Mesenchymal stem cell (in vitro differentiated cells and primary cell): ENCODE measurements around the gene URB2.
"Not testable (repeated sequence)": the region's sequence is repeated elsewhere in the genome, so short reads cannot be mapped to it uniquely, and the experiment has no call there.

Experiments
- DNase-seq: peaks from one replicate; pipeline ENCODE4 v3.0.0-alpha.2; 2013
- H2AFZ ChIP-seq: one replicate; pipeline ENCODE4 v1.6.1; 2013; ENCODE audit warnings: low read depth, mild to moderate bottlenecking, control low read depth, inconsistent platforms, low read length, moderate library complexity
- H2AK5ac ChIP-seq: 2 replicates; pipeline ENCODE4 v1.6.1; 2013; ENCODE audit warnings: low read length, moderate library complexity, mild to moderate bottlenecking, inconsistent platforms; ENCODE audit not compliant: severe bottlenecking
- H2BK120ac ChIP-seq: one replicate; pipeline ENCODE4 v1.6.1; 2013; ENCODE audit warnings: low read depth, mild to moderate bottlenecking, inconsistent platforms, low read length, moderate library complexity
- H2BK12ac ChIP-seq, 2 experiments: one replicate each; pipeline ENCODE4 v1.6.1; 2013; ENCODE audit warnings: inconsistent platforms in 2 of 2, low read length in 2 of 2, mild to moderate bottlenecking in 2 of 2, moderate library complexity in 2 of 2, control low read depth in 1 of 2
- H2BK15ac ChIP-seq: one replicate; pipeline ENCODE4 v1.6.1; 2013; ENCODE audit warnings: mild to moderate bottlenecking, low read depth, inconsistent platforms; ENCODE audit not compliant: poor library complexity, severe bottlenecking
- H2BK5ac ChIP-seq: 2 replicates; pipeline ENCODE4 v1.6.1; 2013; ENCODE audit warnings: low read depth, mild to moderate bottlenecking, low read length, control low read depth, inconsistent platforms; ENCODE audit not compliant: poor library complexity, severe bottlenecking
- H3K14ac ChIP-seq, 2 experiments: one replicate each; pipeline ENCODE4 v1.6.1; 2013; ENCODE audit warnings: inconsistent platforms in 2 of 2, low read length in 2 of 2, control low read depth in 1 of 2, mild to moderate bottlenecking in 1 of 2, moderate library complexity in 1 of 2
- H3K18ac ChIP-seq, 2 experiments: one replicate each; pipeline ENCODE4 v1.6.1; 2013; ENCODE audit warnings: inconsistent platforms in 2 of 2, low read length in 2 of 2, control low read depth in 1 of 2, low read depth in 1 of 2, mild to moderate bottlenecking in 1 of 2
- H3K23ac ChIP-seq, 2 experiments: one replicate each; pipeline ENCODE4 v1.6.1; 2013; ENCODE audit warnings: inconsistent platforms in 2 of 2, low read length in 2 of 2, mild to moderate bottlenecking in 2 of 2, moderate library complexity in 2 of 2, control low read depth in 1 of 2
- H3K27ac ChIP-seq: 2 replicates; pipeline ENCODE4 v1.5.1; 2013; ENCODE audit warnings: mild to moderate bottlenecking, moderate library complexity, low read length, control low read depth, inconsistent platforms; ENCODE audit not compliant: poor library complexity, severe bottlenecking
- H3K27me3 ChIP-seq, 2 experiments: 2 replicates each; pipeline versions ENCODE4 v1.6.1 to v1.7.0; 2013; ENCODE audit warnings: low read length in 2 of 2, mild to moderate bottlenecking in 2 of 2, moderate library complexity in 2 of 2, control low read depth in 1 of 2, inconsistent platforms in 1 of 2; ENCODE audit not compliant: control insufficient read depth in 1 of 2, insufficient read depth in 1 of 2
- H3K36me3 ChIP-seq, 2 experiments: 2 replicates each; pipeline versions ENCODE4 v1.6.1 to v1.7.0; 2013; ENCODE audit warnings: low read length in 2 of 2, control low read depth in 1 of 2, inconsistent platforms in 1 of 2, low read depth in 1 of 2, mild to moderate bottlenecking in 1 of 2; ENCODE audit not compliant: insufficient read depth in 2 of 2, control insufficient read depth in 1 of 2
- H3K4ac ChIP-seq, 2 experiments: one replicate each; pipeline ENCODE4 v1.6.1; 2013; ENCODE audit warnings: inconsistent platforms in 2 of 2, low read length in 2 of 2, mild to moderate bottlenecking in 2 of 2, moderate library complexity in 2 of 2, control low read depth in 1 of 2, low read depth in 1 of 2
- H3K4me1 ChIP-seq: 2 replicates; pipeline ENCODE4 v1.6.1; 2013; ENCODE audit warnings: low read depth, low read length, control low read depth; ENCODE audit not compliant: control insufficient read depth, insufficient read depth
- H3K4me2 ChIP-seq: 2 replicates; pipeline ENCODE4 v1.6.1; 2013; ENCODE audit warnings: low read length, mild to moderate bottlenecking, inconsistent platforms; ENCODE audit not compliant: poor library complexity, severe bottlenecking
- H3K4me3 ChIP-seq, 2 experiments: 2 replicates each; pipeline versions ENCODE4 v1.5.1 to v1.7.0; 2013; ENCODE audit warnings: low read length in 2 of 2, mild to moderate bottlenecking in 2 of 2, control low read depth in 1 of 2, low read depth in 1 of 2; ENCODE audit not compliant: insufficient read depth in 1 of 2
- H3K79me1 ChIP-seq: replicated peaks from 2 replicates; pipeline ENCODE4 v1.6.1; 2013; ENCODE audit warnings: mild to moderate bottlenecking, control low read depth, low read length, inconsistent platforms; ENCODE audit not compliant: poor library complexity, severe bottlenecking
- H3K9ac ChIP-seq: 2 replicates; pipeline ENCODE4 v1.7.0; 2013; ENCODE audit warnings: mild to moderate bottlenecking, low read length, moderate library complexity
- H3K9me3 ChIP-seq: 2 replicates; pipeline ENCODE4 v1.7.0; 2013; ENCODE audit warnings: mild to moderate bottlenecking, low read length; ENCODE audit not compliant: control insufficient read depth
- H4K8ac ChIP-seq: one replicate; pipeline ENCODE4 v1.6.1; 2013; ENCODE audit warnings: inconsistent platforms, mild to moderate bottlenecking, low read length, moderate library complexity
- H4K91ac ChIP-seq: one replicate; pipeline ENCODE4 v1.6.1; 2013; ENCODE audit warnings: mild to moderate bottlenecking, low read length, inconsistent platforms
- WGBS: methylation state at CpG from one replicate; pipeline ENCODE4 v1.1.7; 2013; ENCODE audit warnings: mixed read lengths; 5-methylcytosine and 5-hydroxymethylcytosine counted together

Gene URB2

DNA sequence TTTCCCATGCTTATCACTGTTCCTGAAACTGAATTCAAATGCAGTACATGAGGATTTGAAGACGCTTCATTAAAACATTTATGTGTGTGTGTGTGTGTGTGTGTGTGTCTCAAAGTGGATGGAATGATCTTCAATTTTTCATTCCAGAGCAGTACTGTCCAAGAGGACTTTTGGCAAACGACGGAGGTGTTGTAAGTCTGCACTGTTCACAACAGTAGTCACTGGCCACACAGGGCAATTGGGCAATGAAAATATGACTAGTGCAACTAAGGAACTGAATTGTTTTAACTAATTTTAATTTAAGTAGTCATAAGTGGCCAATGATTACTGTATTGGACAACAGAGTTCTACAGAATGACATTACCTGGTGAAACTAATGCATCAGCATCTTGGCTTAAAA, 5.2 kb upstream of the URB2 start:
- H3K14ac ChIP-seq: no peak overlapping the region
- H3K27ac ChIP-seq: no peak overlapping the region
- WGBS: 96% methylated on average over 3 of the region's 3 CpGs
- H2BK120ac ChIP-seq: no peak overlapping the region
- H4K8ac ChIP-seq: no peak overlapping the region
- peaks cover 2% of the 10 kb centered on the region for H3K4me1 ChIP-seq
- H3K9ac ChIP-seq: no peak overlapping the region
- no peak overlapping the region for H3K4ac ChIP-seq
- H3K36me3 ChIP-seq: no peaks in the 10 kb centered on the region
- no peak for DNase-seq
- H3K18ac ChIP-seq: no peak overlapping the region
- no peak overlapping the region for H2AFZ ChIP-seq
- H3K79me1 ChIP-seq: peaks cover 17% of the 10 kb centered on the region
- no peaks in the 10 kb centered on the region for H3K27me3 ChIP-seq
- no peak overlapping the region for H4K91ac ChIP-seq
- H3K4me3 ChIP-seq: peak overlapping the region in 1 of 2 experiments; percentile 4
- no peak overlapping the region for H2AK5ac ChIP-seq
- no peak overlapping the region for H2BK12ac ChIP-seq
- H2BK15ac ChIP-seq: no peak overlapping the region
- H3K23ac ChIP-seq: no peak overlapping the region
- H2BK5ac ChIP-seq: no peak overlapping the region
- no peak overlapping the region for H3K4me2 ChIP-seq
- no peaks in the 10 kb centered on the region for H3K9me3 ChIP-seq

DNA sequence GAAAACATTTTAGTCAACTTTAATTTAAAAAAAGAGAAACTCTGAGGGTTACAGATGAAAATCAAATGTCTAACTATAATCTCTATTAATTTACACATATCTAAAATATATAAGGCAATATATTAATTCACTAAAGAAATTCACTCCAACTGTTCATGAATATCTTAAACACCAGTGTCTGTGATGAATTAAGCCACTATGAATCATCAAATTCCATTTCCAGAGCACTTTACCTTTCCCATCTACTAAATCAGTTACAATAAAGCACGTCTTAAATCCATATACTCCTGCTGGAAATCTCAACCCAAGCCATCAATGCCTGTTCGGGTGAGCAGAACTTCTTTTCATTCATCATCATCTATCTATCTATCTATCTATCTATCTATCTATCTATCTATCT, 4.4 kb upstream of the URB2 start:
- H3K79me1 ChIP-seq: peaks cover 17% of the 10 kb centered on the region
- no peak overlapping the region for H2AFZ ChIP-seq
- no peak overlapping the region for H2BK120ac ChIP-seq
- H4K8ac ChIP-seq: no peak overlapping the region
- H3K4ac ChIP-seq: no peak overlapping the region
- H2BK12ac ChIP-seq: no peak overlapping the region
- no peak overlapping the region for H4K91ac ChIP-seq
- H3K9me3 ChIP-seq: no peaks in the 10 kb centered on the region
- no peak overlapping the region for H3K23ac ChIP-seq
- H3K27ac ChIP-seq: no peak overlapping the region
- peaks cover 2% of the 10 kb centered on the region for H3K4me1 ChIP-seq
- no peak overlapping the region for H3K18ac ChIP-seq
- no peak overlapping the region for H3K9ac ChIP-seq
- no peaks in the 10 kb centered on the region for H3K36me3 ChIP-seq
- no peak overlapping the region for H3K4me2 ChIP-seq
- WGBS: 91% methylated on average over 2 of the region's 2 CpGs
- no peaks in the 10 kb centered on the region for H3K27me3 ChIP-seq
- H2BK15ac ChIP-seq: no peak overlapping the region
- H2AK5ac ChIP-seq: no peak overlapping the region
- no peak for DNase-seq
- H3K14ac ChIP-seq: no peak overlapping the region
- H2BK5ac ChIP-seq: no peak overlapping the region
- no peak overlapping the region for H3K4me3 ChIP-seq

- H2BK120ac ChIP-seq, H3K4ac ChIP-seq, H3K4me1 ChIP-seq, H3K36me3 ChIP-seq, DNase-seq, H4K8ac ChIP-seq, H2BK12ac ChIP-seq, H3K14ac ChIP-seq, H3K27ac ChIP-seq, H2BK5ac ChIP-seq, H3K4me2 ChIP-seq, H3K9me3 ChIP-seq, H3K27me3 ChIP-seq, H2AK5ac ChIP-seq, H3K23ac ChIP-seq, H3K9ac ChIP-seq, H4K91ac ChIP-seq, H3K4me3 ChIP-seq, H2BK15ac ChIP-seq, H2AFZ ChIP-seq, H3K18ac ChIP-seq: not testable (repeated sequence)
- 95% methylated on average over 10 of the region's 10 CpGs for WGBS
- peaks cover 12% of the 10 kb centered on the region for H3K79me1 ChIP-seq
Observed at GRCh38 chr1:229622641-229623120, 3.4 kb upstream of the URB2 start.

- H3K36me3 ChIP-seq: no peaks in the 10 kb centered on the region
- no peak overlapping the region for H2BK12ac ChIP-seq
- H3K4me3 ChIP-seq: no peak overlapping the region
- H3K9me3 ChIP-seq: no peaks in the 10 kb centered on the region
- no peak overlapping the region for H2BK120ac ChIP-seq
- DNase-seq: no peak
- H3K9ac ChIP-seq: no peak overlapping the region
- no peak overlapping the region for H3K4me2 ChIP-seq
- no peak overlapping the region for H2BK15ac ChIP-seq
- H3K14ac ChIP-seq: no peak overlapping the region
- H3K27me3 ChIP-seq: no peaks in the 10 kb centered on the region
- H4K8ac ChIP-seq: no peak overlapping the region
- H3K23ac ChIP-seq: no peak overlapping the region
- H3K4me1 ChIP-seq: peaks cover 2% of the 10 kb centered on the region
- H2BK5ac ChIP-seq: no peak overlapping the region
- H3K18ac ChIP-seq: no peak overlapping the region
- no peak overlapping the region for H2AK5ac ChIP-seq
- no peak overlapping the region for H3K4ac ChIP-seq
- no peak overlapping the region for H3K27ac ChIP-seq
- H3K79me1 ChIP-seq: peaks cover 12% of the 10 kb centered on the region
- WGBS: over 99% methylated on average over 3 of the region's 5 CpGs
- H4K91ac ChIP-seq: no peak overlapping the region
- no peak overlapping the region for H2AFZ ChIP-seq
Observed at GRCh38 chr1:229623225-229623624, 2.8 kb upstream of the URB2 start.
